NB4 (cell line): Measurements from ENCODE around the gene BTBD2.

Experiments
- CTCF ChIP-seq: IDR thresholded peaks from one replicate; pipeline ENCODE4 v1.5.1; 2012; ENCODE audit warnings: low read depth, low read length
- POLR2A ChIP-seq: IDR thresholded peaks from 2 replicates; pipeline ENCODE4 v1.6.1; 2011; ENCODE audit warnings: mild to moderate bottlenecking; ENCODE audit not compliant: insufficient read length; ENCODE audit errors: extremely low read depth

- TF ChIP-seq CTCF (no peak), POLR2A (no peak)
These were observed 38.4 kb downstream of the BTBD2 start for GRCh38 chr19:1977120-1977519.
